ENCODE measurements around the gene RTN4R.

Gene RTN4R

GRCh38 chr22:20227363-20227762 is 40.8 kb downstream of the RTN4R start:
- Histone ChIP-seq H3K4me3 (ENCODE audit: low read length, poor library complexity, severe bottlenecking) (no peak overlapping the region), H2AFZ (ENCODE audit: low read length) (no peak overlapping the region), H3K27me3 (ENCODE audit: insufficient read depth, low read length, poor library complexity, severe bottlenecking) (no peaks in the 10 kb centered on the region), H3K4me2 (ENCODE audit: low read depth, low read length, poor library complexity, severe bottlenecking) (no peak overlapping the region), H3F3A (ENCODE audit: low read depth) (no peaks in the 10 kb centered on the region), H3K9ac (ENCODE audit: low read depth, low read length, poor library complexity, severe bottlenecking) (no peak overlapping the region), H3K79me2 (ENCODE audit: insufficient read depth, low read length) (no peaks in the 10 kb centered on the region), H4K20me1 (ENCODE audit: insufficient read depth, low read length, poor library complexity, severe bottlenecking) (no peaks in the 10 kb centered on the region), H3K36me3 (ENCODE audit: insufficient read depth, low read length) (no peaks in the 10 kb centered on the region), H3K9me3 (ENCODE audit: insufficient read depth, low read depth, low read length) (no peaks in the 10 kb centered on the region), H3K4me1 (ENCODE audit: insufficient read depth, low read length, poor library complexity, severe bottlenecking) (no peaks in the 10 kb centered on the region), H3K9me2 (replicated peaks; ENCODE audit: low read depth, low read length) (no peaks in the 10 kb centered on the region)
- TF ChIP-seq EZH2phosphoT487 (IDR thresholded peaks at IDR 0.05; ENCODE audit: borderline replicate concordance): no peak
- TF ChIP-seq, protein P1, sequence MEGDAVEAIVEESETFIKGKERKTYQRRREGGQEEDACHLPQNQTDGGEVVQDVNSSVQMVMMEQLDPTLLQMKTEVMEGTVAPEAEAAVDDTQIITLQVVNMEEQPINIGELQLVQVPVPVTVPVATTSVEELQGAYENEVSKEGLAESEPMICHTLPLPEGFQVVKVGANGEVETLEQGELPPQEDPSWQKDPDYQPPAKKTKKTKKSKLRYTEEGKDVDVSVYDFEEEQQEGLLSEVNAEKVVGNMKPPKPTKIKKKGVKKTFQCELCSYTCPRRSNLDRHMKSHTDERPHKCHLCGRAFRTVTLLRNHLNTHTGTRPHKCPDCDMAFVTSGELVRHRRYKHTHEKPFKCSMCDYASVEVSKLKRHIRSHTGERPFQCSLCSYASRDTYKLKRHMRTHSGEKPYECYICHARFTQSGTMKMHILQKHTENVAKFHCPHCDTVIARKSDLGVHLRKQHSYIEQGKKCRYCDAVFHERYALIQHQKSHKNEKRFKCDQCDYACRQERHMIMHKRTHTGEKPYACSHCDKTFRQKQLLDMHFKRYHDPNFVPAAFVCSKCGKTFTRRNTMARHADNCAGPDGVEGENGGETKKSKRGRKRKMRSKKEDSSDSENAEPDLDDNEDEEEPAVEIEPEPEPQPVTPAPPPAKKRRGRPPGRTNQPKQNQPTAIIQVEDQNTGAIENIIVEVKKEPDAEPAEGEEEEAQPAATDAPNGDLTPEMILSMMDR (conservative IDR thresholded peaks at IDR 0.05; ENCODE audit: low read length): no peak

DNA sequence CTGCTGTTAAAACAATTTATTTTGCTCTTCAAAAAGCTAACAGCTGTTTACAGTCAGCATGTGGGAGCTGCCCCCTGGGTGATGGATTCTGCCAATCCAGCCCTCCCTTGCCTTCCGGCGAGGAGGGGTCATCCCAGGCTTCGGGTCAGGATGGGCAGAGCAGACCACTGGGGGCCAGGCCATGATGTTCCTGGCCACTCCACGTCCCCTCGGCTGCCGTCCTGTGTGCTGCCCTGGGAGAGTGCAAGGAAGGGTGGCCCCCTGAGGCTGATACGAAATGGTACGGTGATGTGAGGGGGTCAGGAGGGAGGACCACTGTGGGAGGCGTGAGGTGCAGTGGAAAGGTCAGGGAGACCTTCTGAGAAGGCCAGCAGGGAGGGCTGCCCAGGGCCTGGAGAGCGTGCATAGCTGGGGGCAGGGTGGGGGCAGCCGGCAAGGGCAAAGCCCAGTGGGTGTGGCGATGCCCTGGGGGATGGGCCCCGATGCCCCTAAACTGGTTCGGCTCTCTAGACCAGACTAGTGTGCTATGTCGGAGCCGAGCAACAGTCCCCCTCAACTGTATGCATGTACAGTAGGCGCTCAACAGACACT is 41.3 kb downstream of the RTN4R start:
- Histone ChIP-seq H2AFZ (ENCODE audit: low read length) (no peak overlapping the region), H3K4me3 (ENCODE audit: low read length, poor library complexity, severe bottlenecking) (no peak overlapping the region), H3K9me2 (replicated peaks; ENCODE audit: low read depth, low read length) (no peaks in the 10 kb centered on the region), H3F3A (ENCODE audit: low read depth) (no peaks in the 10 kb centered on the region), H3K9me3 (ENCODE audit: insufficient read depth, low read depth, low read length) (no peaks in the 10 kb centered on the region), H3K9ac (ENCODE audit: low read depth, low read length, poor library complexity, severe bottlenecking) (no peak overlapping the region), H3K79me2 (ENCODE audit: insufficient read depth, low read length) (no peaks in the 10 kb centered on the region), H3K27me3 (ENCODE audit: insufficient read depth, low read length, poor library complexity, severe bottlenecking) (no peaks in the 10 kb centered on the region), H3K36me3 (ENCODE audit: insufficient read depth, low read length) (no peaks in the 10 kb centered on the region), H3K4me1 (ENCODE audit: insufficient read depth, low read length, poor library complexity, severe bottlenecking) (no peaks in the 10 kb centered on the region), H3K4me2 (ENCODE audit: low read depth, low read length, poor library complexity, severe bottlenecking) (no peak overlapping the region), H4K20me1 (ENCODE audit: insufficient read depth, low read length, poor library complexity, severe bottlenecking) (no peaks in the 10 kb centered on the region)
- TF ChIP-seq, protein P1 (conservative IDR thresholded peaks at IDR 0.05; ENCODE audit: low read length): no peak
- TF ChIP-seq EZH2phosphoT487 (IDR thresholded peaks at IDR 0.05; ENCODE audit: borderline replicate concordance): no peak

DNA sequence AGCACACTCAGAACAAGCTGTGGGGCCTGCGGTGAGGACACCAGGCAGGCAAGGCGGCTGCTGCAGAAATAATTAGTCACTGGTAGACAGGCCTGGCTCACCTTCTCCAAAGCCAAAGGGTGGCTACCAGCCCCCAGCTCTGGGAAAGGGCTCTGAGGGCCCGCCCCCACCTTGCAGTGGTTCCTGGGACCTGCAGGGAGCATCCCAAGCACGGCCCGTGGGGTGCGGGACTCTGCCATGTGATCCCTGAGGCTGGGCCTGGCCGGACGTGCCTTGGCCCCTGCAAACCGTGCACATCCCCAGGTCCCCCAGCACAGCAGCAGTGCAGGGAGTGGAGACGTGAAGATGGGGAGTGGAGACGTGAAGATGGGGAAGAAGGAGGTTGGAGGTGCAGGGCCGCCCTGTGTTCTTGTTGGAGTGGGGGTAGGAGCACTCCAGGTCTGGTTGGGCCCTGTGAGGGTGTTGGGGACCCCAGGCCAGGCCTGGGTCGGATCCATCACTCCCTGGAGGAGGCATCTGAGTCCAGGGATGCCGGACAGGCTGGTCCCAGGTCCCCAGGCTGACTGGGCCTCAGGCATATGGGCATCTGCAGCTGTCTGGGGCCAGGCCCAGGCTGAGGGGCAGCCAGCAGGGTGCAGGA is 41.9 kb downstream of the RTN4R start:
- no peaks in the 10 kb centered on the region for H3K36me3 ChIP-seq (ENCODE audit: insufficient read depth, low read length)
- H3K4me2 ChIP-seq (ENCODE audit: low read depth, low read length, poor library complexity, severe bottlenecking): no peak overlapping the region
- H3K27me3 ChIP-seq (ENCODE audit: insufficient read depth, low read length, poor library complexity, severe bottlenecking): no peaks in the 10 kb centered on the region
- H3K4me3 ChIP-seq (ENCODE audit: low read length, poor library complexity, severe bottlenecking): no peak overlapping the region
- TF ChIP-seq EZH2phosphoT487 (IDR thresholded peaks at IDR 0.05; ENCODE audit: borderline replicate concordance): no peak
- TF ChIP-seq, protein P1 (conservative IDR thresholded peaks at IDR 0.05; ENCODE audit: low read length): no peak
- no peaks in the 10 kb centered on the region for H3K9me3 ChIP-seq (ENCODE audit: insufficient read depth, low read depth, low read length)
- no peaks in the 10 kb centered on the region for H3K79me2 ChIP-seq (ENCODE audit: insufficient read depth, low read length)
- H3F3A ChIP-seq (ENCODE audit: low read depth): no peaks in the 10 kb centered on the region
- H3K9me2 ChIP-seq (replicated peaks; ENCODE audit: low read depth, low read length): no peaks in the 10 kb centered on the region
- H3K9ac ChIP-seq (ENCODE audit: low read depth, low read length, poor library complexity, severe bottlenecking): no peak overlapping the region
- H2AFZ ChIP-seq (ENCODE audit: low read length): no peak overlapping the region
- H3K4me1 ChIP-seq (ENCODE audit: insufficient read depth, low read length, poor library complexity, severe bottlenecking): no peaks in the 10 kb centered on the region
- no peaks in the 10 kb centered on the region for H4K20me1 ChIP-seq (ENCODE audit: insufficient read depth, low read length, poor library complexity, severe bottlenecking)

Data from Loucy (cell line).